Adrenal gland (tissue), 12 donors: ENCODE results near the gene CPNE4. TPM values are rescaled to one million over a fixed set of nuclear protein-coding genes. Genes with fewer than 3 reads are reported as not detected.
"Not testable (repeated sequence)": the region's sequence is repeated elsewhere in the genome, so short reads cannot be mapped to it uniquely, and the experiment has no call there.

Experiments used
- DNase-seq, 7 donors: peaks; one replicate each; pipeline ENCODE4 v3.0.0-alpha.2; 2019 to 2020
- H3K27ac ChIP-seq, 5 donors: fragments of 200-600 bp; sonication (generic) in 4 of 5; 1 replicate in 3 of 5; 2 replicates in 2 of 5; pipeline versions ENCODE4 v1.5.1 to v1.8.0; 2016 to 2020; ENCODE audit warnings: mild to moderate bottlenecking in 1 of 5
- H3K27me3 ChIP-seq: fragments of 200-600 bp; 2 replicates; pipeline ENCODE4 v1.8.0; 2021
- H3K36me3 ChIP-seq, 2 donors: fragments of 200-600 bp; replicated peaks in 1 of 2; 1 replicate in 1 of 2; 2 replicates in 1 of 2; pipeline versions ENCODE4 v1.5.1 to v1.8.0; 2018 to 2022
- H3K4me1 ChIP-seq, 2 donors: fragments of 200-600 bp; replicated peaks in 1 of 2; 1 replicate in 1 of 2; 2 replicates in 1 of 2; pipeline versions ENCODE4 v1.5.1 to v1.8.0; 2018 to 2021
- H3K4me3 ChIP-seq, 4 donors: fragments of 200-600 bp; sonication (generic) in 3 of 4; one replicate each; pipeline ENCODE4 v1.5.1; 2016 to 2018
- H3K9me3 ChIP-seq, 3 donors: fragments of 200-600 bp; sonication (generic) in 1 of 3; replicated peaks in 1 of 3; 1 replicate in 2 of 3; 2 replicates in 1 of 3; pipeline versions ENCODE4 v1.5.1 to v1.8.0; 2016 to 2021
- POLR2A ChIP-seq, 2 donors: fragments of 450-650 bp; IDR thresholded peaks; one replicate each; pipeline ENCODE4 v1.6.1; 2017; ENCODE audit warnings: antibody characterized with exemption in 2 of 2, mild to moderate bottlenecking in 2 of 2, moderate library complexity in 1 of 2
- WGBS, 4 donors: extraction: QIAGEN DNeasy Blood & Tissue Kit in 2 of 4; methylation state at CpG; one replicate each; pipeline versions ENCODE4 v1.1.5 to v1.1.7; 2013 to 2017; 5-methylcytosine and 5-hydroxymethylcytosine counted together
- intact Hi-C, 2 donors: fragments of 100-400 bp; cut with DNase I; formaldehyde crosslinking; loops; one replicate each; pipeline versions ENCODE4 v1.14.1 to v1.15.0; 2022 to 2023
- polyA plus RNA-seq, 3 donors: library from polyadenylated mRNA; stranded (reverse); fragments of 200-250 nt in 2 of 3; fragments of 350-450 nt in 1 of 3; fragmentation: Illumina TruSeq in 1 of 3; extraction: RNeasy Lipid Tissue Mini Kit (QIAGEN cat#74804) in 1 of 3; gene quantifications; one replicate each; pipeline ENCODE4 v1.2.3, GENCODE V29; 2013 to 2014
- total RNA-seq, 9 donors: library from RNA; depleted of rRNA in 4 of 9; stranded (reverse); fragments of >200 nt in 4 of 9; fragments of 120-200 nt in 1 of 9; fragmentation: NEBNext Ultra II Directional in 1 of 9; extraction: Animal tissue kit (Norgen Biotek cat#: 25700) in 1 of 9; gene quantifications; one replicate each; pipeline versions ENCODE4 v1.1.0 to v1.2.4, GENCODE V29; 2013 to 2023
- TF ChIP-seq, protein P1 (sequence below), 6 experiments: fragments of 450-650 bp in 4 of 6; fragments of 200-600 bp in 2 of 6; sonication (generic) in 1 of 6; IDR thresholded peaks; 1 replicate in 5 of 6; 2 replicates in 1 of 6; pipeline versions ENCODE4 v1.5.1 to v1.8.0; 2016 to 2021; ENCODE audit warnings: antibody characterized with exemption in 6 of 6, mild to moderate bottlenecking in 2 of 6, moderate library complexity in 1 of 6
- donor health status: healthy with polysubstance abuse.
- donor health status: Bipolar disorder and iron deficiency.
- donor health status: DM: yes; HTN: yes; CAD: no.
- donor health status: DM: no; HTN: no; CAD: no.
- donor health status: DM: no; HTN: no; CAD: no.
- donor health status: DM: yes; HTN: yes; CAD: no.

Gene CPNE4
- total and polyA plus RNA-seq, 12 donors: 0.11 to 7.5 (median 0.59) TPM

- intact Hi-C loops: no loop called here
- H3K27ac ChIP-seq: peak overlapping the region in 1 of 5 donors; percentile 55
These were observed 62.3 kb downstream of the CPNE4 start for GRCh38 chr3:131972550-131972949.

GRCh38 chr3:131972091-131972490 lies 62.7 kb downstream of the CPNE4 start:
- H3K4me3 ChIP-seq: no peak overlapping the region
- TF ChIP-seq POLR2A (IDR thresholded peaks at IDR 0.05): no peak
- TF ChIP-seq, protein P1, sequence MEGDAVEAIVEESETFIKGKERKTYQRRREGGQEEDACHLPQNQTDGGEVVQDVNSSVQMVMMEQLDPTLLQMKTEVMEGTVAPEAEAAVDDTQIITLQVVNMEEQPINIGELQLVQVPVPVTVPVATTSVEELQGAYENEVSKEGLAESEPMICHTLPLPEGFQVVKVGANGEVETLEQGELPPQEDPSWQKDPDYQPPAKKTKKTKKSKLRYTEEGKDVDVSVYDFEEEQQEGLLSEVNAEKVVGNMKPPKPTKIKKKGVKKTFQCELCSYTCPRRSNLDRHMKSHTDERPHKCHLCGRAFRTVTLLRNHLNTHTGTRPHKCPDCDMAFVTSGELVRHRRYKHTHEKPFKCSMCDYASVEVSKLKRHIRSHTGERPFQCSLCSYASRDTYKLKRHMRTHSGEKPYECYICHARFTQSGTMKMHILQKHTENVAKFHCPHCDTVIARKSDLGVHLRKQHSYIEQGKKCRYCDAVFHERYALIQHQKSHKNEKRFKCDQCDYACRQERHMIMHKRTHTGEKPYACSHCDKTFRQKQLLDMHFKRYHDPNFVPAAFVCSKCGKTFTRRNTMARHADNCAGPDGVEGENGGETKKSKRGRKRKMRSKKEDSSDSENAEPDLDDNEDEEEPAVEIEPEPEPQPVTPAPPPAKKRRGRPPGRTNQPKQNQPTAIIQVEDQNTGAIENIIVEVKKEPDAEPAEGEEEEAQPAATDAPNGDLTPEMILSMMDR (IDR thresholded peaks at IDR 0.05): no peak
- no peaks in the 10 kb centered on the region for H3K9me3 ChIP-seq
- H3K27ac ChIP-seq: peak overlapping the region in 1 of 5 donors; percentile 55
- no peaks in the 10 kb centered on the region for H3K27me3 ChIP-seq
- no peaks in the 10 kb centered on the region for H3K36me3 ChIP-seq
- no peak for DNase-seq
- intact Hi-C loops: no loop called here
- 58 to 69% (median 64%) methylated on average over 3 of the region's 3 CpGs for WGBS, 4 donors
- H3K4me1 ChIP-seq: no peaks in the 10 kb centered on the region

More at GRCh38 chr3:131972550-131972949, 62.3 kb downstream of the CPNE4 start:
- no peaks in the 10 kb centered on the region for H3K4me1 ChIP-seq
- no peaks in the 10 kb centered on the region for H3K9me3 ChIP-seq
- no peak overlapping the region for H3K4me3 ChIP-seq
- DNase-seq: no peak
- no peaks in the 10 kb centered on the region for H3K27me3 ChIP-seq
- no peaks in the 10 kb centered on the region for H3K36me3 ChIP-seq
- WGBS, 4 donors: 45 to 51% (median 48%) methylated on average over 4 of the region's 4 CpGs
- no peak for TF ChIP-seq POLR2A (IDR thresholded peaks at IDR 0.05)
- TF ChIP-seq, protein P1 (IDR thresholded peaks at IDR 0.05): no peak

DNA sequence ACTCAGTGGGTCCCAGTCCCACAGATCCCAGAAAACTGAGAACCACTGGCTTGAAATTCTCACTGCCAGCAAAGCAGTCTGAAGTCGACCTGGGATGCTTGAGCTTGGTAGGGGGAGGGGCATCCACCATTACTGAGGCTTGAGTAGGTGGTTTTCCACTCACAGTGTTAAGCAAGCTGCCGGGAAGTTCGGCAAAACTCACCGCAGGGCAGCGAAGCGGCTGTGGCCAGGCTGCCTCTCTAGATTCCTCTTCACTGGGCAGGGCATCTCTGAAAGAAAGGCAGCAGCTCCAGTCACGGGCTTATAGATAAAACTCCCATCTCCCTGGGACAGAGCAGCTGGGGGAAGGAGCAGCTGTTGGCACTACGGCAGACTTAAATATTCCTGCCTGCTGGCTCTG lies 71.4 kb downstream of the CPNE4 start:
- DNase-seq, H3K36me3 ChIP-seq, H3K4me1 ChIP-seq, H3K27ac ChIP-seq, H3K9me3 ChIP-seq, H3K27me3 ChIP-seq, intact Hi-C loops, H3K4me3 ChIP-seq: not testable (repeated sequence)
- 53 to 70% (median 55%) methylated on average over 2 to 8 of the region's 8 CpGs for WGBS, 4 donors

- H3K27ac ChIP-seq: no peak overlapping the region
- no peaks in the 10 kb centered on the region for H3K36me3 ChIP-seq
- H3K9me3 ChIP-seq: no peaks in the 10 kb centered on the region
- WGBS, 4 donors: 76 to 85% (median 79%) methylated on average over 3 to 5 of the region's 5 CpGs
- no peaks in the 10 kb centered on the region for H3K27me3 ChIP-seq
- DNase-seq: no peak
- H3K4me3 ChIP-seq: no peak overlapping the region
- intact Hi-C loops: no loop called here
- TF ChIP-seq POLR2A (IDR thresholded peaks at IDR 0.05): no peak
- TF ChIP-seq, protein P1 (IDR thresholded peaks at IDR 0.05): no peak
- H3K4me1 ChIP-seq: no peaks in the 10 kb centered on the region
These were observed 71.8 kb downstream of the CPNE4 start for GRCh38 chr3:131962982-131963381.

DNA sequence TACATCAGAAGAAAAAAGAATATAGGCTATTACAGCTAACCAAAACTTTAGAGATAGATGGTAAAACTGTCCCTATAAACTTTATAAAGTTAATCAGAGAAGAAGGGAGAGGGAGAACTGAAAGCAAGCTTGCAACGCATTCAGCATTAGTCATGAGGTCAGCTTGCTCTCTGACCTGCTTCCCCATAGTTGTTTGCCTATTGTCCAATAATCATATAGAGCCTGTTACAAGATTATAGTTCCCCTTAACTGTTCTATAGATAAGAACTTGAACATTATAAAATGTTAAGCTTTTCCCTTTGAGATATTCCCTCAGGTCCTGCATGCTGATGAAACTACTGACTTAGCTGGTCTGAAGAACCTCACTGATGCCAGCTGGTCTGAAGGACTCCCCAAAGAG lies 74.5 kb downstream of the CPNE4 start:
- intact Hi-C loops: no loop called here
- Histone ChIP-seq H3K4me3 (no peak overlapping the region), H3K27ac (no peak overlapping the region), H3K36me3 (no peaks in the 10 kb centered on the region), H3K9me3 (no peaks in the 10 kb centered on the region), H3K27me3 (no peaks in the 10 kb centered on the region), H3K4me1 (no peaks in the 10 kb centered on the region)
- no peak for TF ChIP-seq POLR2A (IDR thresholded peaks at IDR 0.05)
- TF ChIP-seq, protein P1 (IDR thresholded peaks at IDR 0.05): no peak
- peak in 1 of 7 donors; percentile 27 for DNase-seq
- 0 to 50% (median 4%) methylated on average over 1 of the region's 1 CpG for WGBS, 4 donors
